ENCODE measurements around the gene TMEM40. TPM values are rescaled to one million over a fixed set of nuclear protein-coding genes. Genes with fewer than 3 reads are reported as not detected.

TMEM40 gene
- polyA plus RNA-seq, 1 of the 3 experiments (the other 2 are of a cell fraction) = 0.05 TPM

GRCh38 chr3:12771236-12771635 lies 12.2 kb upstream of the TMEM40 start:
- Histone ChIP-seq H3K9me2 (no peaks in the 10 kb centered on the region), H2AFZ (ENCODE audit: low read depth) (no peak overlapping the region), H4K20me1 (ENCODE audit: insufficient read depth) (no peaks in the 10 kb centered on the region), H3F3A (replicated peaks; ENCODE audit: insufficient read depth) (no peaks in the 10 kb centered on the region), H3K27me3 (ENCODE audit: insufficient read depth) (no peaks in the 10 kb centered on the region), H3K79me2 (ENCODE audit: insufficient read depth) (no peaks in the 10 kb centered on the region), H3K9ac (no peak overlapping the region), H3K9me3 (no peaks in the 10 kb centered on the region), H3K27ac (ENCODE audit: low read depth in 2 of 2, low read length in 1 of 2) (no peak overlapping the region), H3K36me3 (replicated peaks in 1 of 2; ENCODE audit: control insufficient read depth in 1 of 2, insufficient read depth in 2 of 2, low read length in 1 of 2) (no peaks in the 10 kb centered on the region), H3K4me2 (no peak overlapping the region), H3K4me3 (ENCODE audit: low read depth in 2 of 2, low read length in 1 of 2) (no peak overlapping the region), H3K4me1 (ENCODE audit: control insufficient read depth in 1 of 2, insufficient read depth in 2 of 2, low read depth in 1 of 2, low read length in 1 of 2) (no peaks in the 10 kb centered on the region)
- 83% methylated on average over 9 of the region's 9 CpGs for WGBS (ENCODE audit: low lambda C conversion rate)
- TF ChIP-seq USF1 (IDR thresholded peaks at IDR 0.05; ENCODE audit: borderline replicate concordance, low read depth) = no peak
- no peak for DNase-seq
- POLR2A ChIA-PET = no interaction called here
- CTCF ChIA-PET = no interaction called here

- Histone ChIP-seq H3K4me3 (ENCODE audit: low read depth in 2 of 2, low read length in 1 of 2) (no peak overlapping the region), H3K9me2 (no peaks in the 10 kb centered on the region), H3K36me3 (replicated peaks in 1 of 2; ENCODE audit: control insufficient read depth in 1 of 2, insufficient read depth in 2 of 2, low read length in 1 of 2) (no peaks in the 10 kb centered on the region), H3K4me1 (ENCODE audit: control insufficient read depth in 1 of 2, insufficient read depth in 2 of 2, low read depth in 1 of 2, low read length in 1 of 2) (no peaks in the 10 kb centered on the region), H3K27me3 (ENCODE audit: insufficient read depth) (no peaks in the 10 kb centered on the region), H3K4me2 (no peak overlapping the region), H3K27ac (ENCODE audit: low read depth in 2 of 2, low read length in 1 of 2) (no peak overlapping the region), H3F3A (replicated peaks; ENCODE audit: insufficient read depth) (no peaks in the 10 kb centered on the region), H4K20me1 (ENCODE audit: insufficient read depth) (no peaks in the 10 kb centered on the region), H2AFZ (ENCODE audit: low read depth) (no peak overlapping the region), H3K9me3 (no peaks in the 10 kb centered on the region), H3K9ac (no peak overlapping the region), H3K79me2 (ENCODE audit: insufficient read depth) (no peaks in the 10 kb centered on the region)
- TF ChIP-seq IRF3 (IDR thresholded peaks at IDR 0.05; ENCODE audit: low read depth, low read length) (no peak), RAD21 (IDR thresholded peaks at IDR 0.05; ENCODE audit: low read length) (no peak), SIN3A (IDR thresholded peaks at IDR 0.05; ENCODE audit: borderline replicate concordance, low read depth, low read length) (no peak), GATA2 (CRISPR knock-in tag; IDR thresholded peaks at IDR 0.05) (no peak), MAX (IDR thresholded peaks at IDR 0.05; ENCODE audit: low read depth) (no peak), FOXJ3 (CRISPR knock-in tag; IDR thresholded peaks at IDR 0.05) (no peak), REST (IDR thresholded peaks at IDR 0.05; ENCODE audit: low read depth, low read length) (no peak), TEAD4 (IDR thresholded peaks at IDR 0.05; ENCODE audit: borderline replicate concordance, insufficient read depth) (no peak), RXRA (IDR thresholded peaks at IDR 0.05; ENCODE audit: borderline replicate concordance, low read depth) (no peak), FOSL2 (IDR thresholded peaks at IDR 0.05; ENCODE audit: borderline replicate concordance, low read depth) (no peak), EZH2phosphoT487 (IDR thresholded peaks at IDR 0.05; ENCODE audit: borderline replicate concordance, low read depth) (no peak), FOXM1 (IDR thresholded peaks at IDR 0.05; ENCODE audit: low read depth) (no peak), NFIC (IDR thresholded peaks at IDR 0.05; ENCODE audit: borderline replicate concordance) (no peak)
- ChIA-PET POLR2A (no interaction called here), CTCF (no interaction called here)
- DNase-seq = no peak
- WGBS (ENCODE audit: low lambda C conversion rate) = 57% methylated on average over 2 of the region's 2 CpGs
Observed at GRCh38 chr3:12769761-12770160, 10.7 kb upstream of the TMEM40 start.

All from SK-N-SH (cell line).